Measurements from ENCODE around the gene IGF1R. TPM values are rescaled to one million over a fixed set of nuclear protein-coding genes. Genes with fewer than 3 reads are reported as not detected.

Gene IGF1R
- polyA plus RNA-seq, 1 experiment, result 21.6 TPM

DNA sequence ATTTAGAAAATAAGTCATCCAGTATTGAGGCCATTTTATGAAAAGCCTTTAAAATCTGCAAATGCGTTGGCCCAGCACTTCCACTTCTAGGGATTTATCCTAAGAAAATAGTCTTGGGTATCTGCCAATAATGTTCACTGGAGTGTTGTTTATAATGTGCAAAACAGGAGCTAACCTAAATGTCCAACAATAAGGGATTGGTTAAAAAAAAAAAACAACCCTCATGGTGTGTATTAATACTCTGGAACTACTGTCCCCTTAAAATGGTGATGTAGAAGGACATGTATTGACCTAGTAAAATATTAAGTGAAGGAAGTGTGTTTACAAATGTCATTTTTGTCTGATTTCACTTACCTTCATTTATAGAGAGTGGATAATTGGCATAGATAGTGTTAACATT, 58.0 kb downstream of the IGF1R start:
- Histone ChIP-seq H3K27me3 (ENCODE audit: control insufficient read depth, insufficient read depth, low read length) (no peaks in the 10 kb centered on the region), H3K9me3 (ENCODE audit: control insufficient read depth, insufficient read depth, low read length) (peaks cover 10% of the 10 kb centered on the region), H3K4me3 (ENCODE audit: low read depth, low read length) (no peak overlapping the region), H3K27ac (ENCODE audit: low read depth, low read length) (no peak overlapping the region)
- TF ChIP-seq, protein P1, sequence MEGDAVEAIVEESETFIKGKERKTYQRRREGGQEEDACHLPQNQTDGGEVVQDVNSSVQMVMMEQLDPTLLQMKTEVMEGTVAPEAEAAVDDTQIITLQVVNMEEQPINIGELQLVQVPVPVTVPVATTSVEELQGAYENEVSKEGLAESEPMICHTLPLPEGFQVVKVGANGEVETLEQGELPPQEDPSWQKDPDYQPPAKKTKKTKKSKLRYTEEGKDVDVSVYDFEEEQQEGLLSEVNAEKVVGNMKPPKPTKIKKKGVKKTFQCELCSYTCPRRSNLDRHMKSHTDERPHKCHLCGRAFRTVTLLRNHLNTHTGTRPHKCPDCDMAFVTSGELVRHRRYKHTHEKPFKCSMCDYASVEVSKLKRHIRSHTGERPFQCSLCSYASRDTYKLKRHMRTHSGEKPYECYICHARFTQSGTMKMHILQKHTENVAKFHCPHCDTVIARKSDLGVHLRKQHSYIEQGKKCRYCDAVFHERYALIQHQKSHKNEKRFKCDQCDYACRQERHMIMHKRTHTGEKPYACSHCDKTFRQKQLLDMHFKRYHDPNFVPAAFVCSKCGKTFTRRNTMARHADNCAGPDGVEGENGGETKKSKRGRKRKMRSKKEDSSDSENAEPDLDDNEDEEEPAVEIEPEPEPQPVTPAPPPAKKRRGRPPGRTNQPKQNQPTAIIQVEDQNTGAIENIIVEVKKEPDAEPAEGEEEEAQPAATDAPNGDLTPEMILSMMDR (IDR thresholded peaks at IDR 0.05; ENCODE audit: low read depth, low read length), result no peak
- DNase-seq (ENCODE audit: low read depth, low spot score), result no peak
- ChIA-PET POLR2A (no interaction called here), CTCF (interaction anchor here (0.7 to 1.5 kb wide), 2 partner anchors 73 to 186 kb away, joined by 3 to 4 read pairs; no protein-coding TSS in a partner anchor)

DNA sequence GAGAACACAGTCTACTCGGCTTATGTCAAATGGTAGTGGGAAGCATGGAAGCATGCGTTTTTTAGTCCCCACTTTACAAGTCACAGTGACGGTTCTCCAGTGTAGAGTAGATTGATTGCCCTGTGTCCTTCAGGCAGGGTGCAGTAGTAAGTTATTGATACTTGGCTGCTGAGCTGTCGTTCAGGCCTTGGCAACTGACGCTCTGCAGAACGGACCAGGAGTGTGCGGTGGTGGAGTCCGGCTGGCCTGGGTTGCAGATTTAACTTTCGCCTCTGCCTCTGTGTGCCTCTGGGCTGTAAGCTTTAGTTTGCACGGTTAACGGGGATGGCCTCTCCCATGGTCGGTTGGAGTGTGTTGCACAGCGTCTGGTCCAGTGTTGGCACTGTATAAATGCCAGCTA, 58.6 kb downstream of the IGF1R start:
- H3K27ac ChIP-seq (ENCODE audit: low read depth, low read length), result no peak overlapping the region
- POLR2A ChIA-PET, result no interaction called here

DNA sequence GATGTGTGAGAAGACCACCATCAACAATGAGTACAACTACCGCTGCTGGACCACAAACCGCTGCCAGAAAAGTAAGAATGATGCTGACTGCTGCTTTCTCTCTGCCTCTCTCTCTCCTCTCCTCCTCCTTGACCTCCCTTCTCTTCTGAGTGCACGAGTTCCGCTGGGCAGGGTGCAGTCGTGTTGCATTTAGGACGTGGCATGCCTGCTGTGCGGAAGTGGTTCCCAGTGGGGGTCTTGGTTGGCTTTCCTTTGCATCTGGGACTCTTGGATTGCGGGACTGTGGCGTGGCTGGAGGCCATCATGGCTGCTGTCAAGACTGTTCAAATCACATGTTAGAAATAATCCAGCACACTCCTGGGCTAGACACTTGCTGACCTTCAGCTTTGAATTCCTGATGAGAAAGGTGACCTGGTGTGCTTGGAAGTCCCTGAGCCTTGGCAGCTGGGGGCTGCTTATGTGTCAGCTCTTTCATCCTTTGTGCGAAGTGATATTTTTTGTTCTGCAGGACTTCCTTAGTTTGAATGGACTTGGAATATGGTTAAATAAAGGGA, 59.8 kb downstream of the IGF1R start:
- POLR2A ChIA-PET, result no interaction called here
- CTCF ChIA-PET, result no interaction called here

More for the DNA sequence above, 58.6 kb downstream of the IGF1R start:
- no peaks in the 10 kb centered on the region for H3K27me3 ChIP-seq (ENCODE audit: control insufficient read depth, insufficient read depth, low read length)
- no peak for DNase-seq (ENCODE audit: low read depth, low spot score)
- CTCF ChIA-PET, result interaction anchor here (1.5 kb wide), 1 partner anchor 72 kb away, joined by 4 read pairs; no protein-coding TSS in a partner anchor
- TF ChIP-seq, protein P1 (IDR thresholded peaks at IDR 0.05; ENCODE audit: low read depth, low read length), result no peak
- no peak overlapping the region for H3K4me3 ChIP-seq (ENCODE audit: low read depth, low read length)
- H3K9me3 ChIP-seq (ENCODE audit: control insufficient read depth, insufficient read depth, low read length), result peaks cover 16% of the 10 kb centered on the region

DNA sequence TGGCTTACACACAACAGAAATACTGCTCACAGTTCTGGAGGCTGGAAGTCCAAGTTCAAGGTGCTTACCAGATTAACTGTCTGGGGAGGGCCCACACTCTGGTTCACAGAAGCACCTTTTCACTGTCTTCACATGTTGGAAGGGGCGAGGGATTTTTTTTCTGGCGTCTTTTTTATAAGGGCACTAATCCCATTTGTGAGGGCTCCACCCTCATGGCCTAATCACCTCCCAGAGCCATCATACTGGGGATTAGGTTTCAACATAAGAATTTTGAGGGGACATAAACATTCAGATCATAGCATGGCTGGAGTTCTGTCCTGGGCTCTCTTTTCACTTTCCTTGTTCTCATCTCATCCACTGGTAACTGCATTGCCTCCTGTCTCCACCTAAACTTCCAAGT, 63.5 kb downstream of the IGF1R start:
- Histone ChIP-seq H3K27me3 (ENCODE audit: control insufficient read depth, insufficient read depth, low read length) (no peaks in the 10 kb centered on the region), H3K4me3 (ENCODE audit: low read depth, low read length) (no peak overlapping the region), H3K9me3 (ENCODE audit: control insufficient read depth, insufficient read depth, low read length) (peaks cover 19% of the 10 kb centered on the region), H3K27ac (ENCODE audit: low read depth, low read length) (no peak overlapping the region)
- ChIA-PET POLR2A (no interaction called here), CTCF (no interaction called here)
- TF ChIP-seq, protein P1 (IDR thresholded peaks at IDR 0.05; ENCODE audit: low read depth, low read length), result no peak
- DNase-seq (ENCODE audit: low read depth, low spot score), result no peak

More for the DNA sequence above, 59.8 kb downstream of the IGF1R start:
- Histone ChIP-seq H3K9me3 (ENCODE audit: control insufficient read depth, insufficient read depth, low read length) (peaks cover 19% of the 10 kb centered on the region), H3K27me3 (ENCODE audit: control insufficient read depth, insufficient read depth, low read length) (no peaks in the 10 kb centered on the region), H3K4me3 (ENCODE audit: low read depth, low read length) (no peak overlapping the region), H3K27ac (ENCODE audit: low read depth, low read length) (no peak overlapping the region)
- DNase-seq (ENCODE audit: low read depth, low spot score), result no peak
- TF ChIP-seq, protein P1 (IDR thresholded peaks at IDR 0.05; ENCODE audit: low read depth, low read length), result no peak

DNA sequence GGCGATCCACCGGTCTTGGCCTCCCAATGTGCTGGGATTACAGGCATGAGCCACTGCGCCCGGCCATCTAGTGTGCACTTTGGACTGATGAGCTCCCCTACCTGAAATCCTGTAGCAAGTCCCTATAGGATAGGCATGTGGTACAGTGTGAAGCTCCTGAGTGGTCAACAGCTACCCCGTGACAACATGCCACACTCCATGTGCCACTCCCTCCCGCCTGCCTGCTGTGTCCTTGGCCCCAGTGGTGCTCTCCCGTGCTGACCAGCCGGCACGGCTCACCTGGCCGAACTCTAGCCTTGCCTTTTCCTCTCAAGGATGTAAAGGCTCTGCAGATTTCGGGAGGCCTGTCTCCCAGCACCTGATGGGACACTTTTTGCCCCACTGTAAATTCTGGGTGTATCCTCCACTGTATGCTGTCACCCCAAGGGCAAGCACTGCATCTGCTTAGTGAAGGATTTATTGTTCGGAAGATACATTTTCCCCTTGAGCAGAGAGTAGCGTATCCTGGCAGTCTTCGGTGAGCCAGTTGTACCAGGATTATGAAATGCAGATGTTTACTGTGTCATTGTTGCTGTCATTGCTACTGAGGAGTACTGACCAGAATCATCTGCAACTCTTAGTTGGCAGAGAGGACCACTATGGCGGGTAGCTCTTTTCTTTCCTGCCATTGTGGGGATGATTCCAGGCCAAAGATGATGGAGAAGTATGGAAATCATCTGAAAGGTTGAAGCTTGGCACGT, 64.7 kb downstream of the IGF1R start:
- no peak overlapping the region for H3K27ac ChIP-seq (ENCODE audit: low read depth, low read length)
- H3K9me3 ChIP-seq (ENCODE audit: control insufficient read depth, insufficient read depth, low read length), result peaks cover 14% of the 10 kb centered on the region; the same call in 1 of the 2 replicates
- POLR2A ChIA-PET, result no interaction called here
- no peak overlapping the region for H3K4me3 ChIP-seq (ENCODE audit: low read depth, low read length)
- CTCF ChIA-PET, result interaction anchor here (0.5 kb wide), 1 partner anchor 60 kb away, joined by 5 read pairs; no protein-coding TSS in a partner anchor
- no peaks in the 10 kb centered on the region for H3K27me3 ChIP-seq (ENCODE audit: control insufficient read depth, insufficient read depth, low read length)
- TF ChIP-seq, protein P1 (IDR thresholded peaks at IDR 0.05; ENCODE audit: low read depth, low read length), result no peak
- DNase-seq (ENCODE audit: low read depth, low spot score), result no peak

Data from AG04450 (cell line).